K562 (cell line): Measurements from ENCODE around the gene LYRM1. TPM values are rescaled to one million over a fixed set of nuclear protein-coding genes. Genes with fewer than 3 reads are reported as not detected.
"Not testable (repeated sequence)": the region's sequence is repeated elsewhere in the genome, so short reads cannot be mapped to it uniquely, and the experiment has no call there.

Experiments
- ATAC-seq: fragments of 200-7000 bp; cut with Tn5 transposase; 3 replicates; pipeline ENCODE4 v1.9.1; 2020; ENCODE audit warnings: moderate library complexity
- BruUV-seq: library from RNA; stranded (reverse); fragments of 400-500 nt; replicated peaks from 2 replicates; lab custom pipeline; 2021; lab: Mats Ljungman, UMichigan
- CTCF ChIA-PET: fragments of 300-600 bp; formaldehyde crosslinking; extraction: SDS; loops from one replicate; lab custom pipeline; 2021; ENCODE audit warnings: low intra/inter-chr PET ratio; lab: Yijun Ruan, JAX
- POLR2A ChIA-PET: fragments of 300-600, 350-650 bp; sonication (Branson Sonifier 250); formaldehyde crosslinking; extraction: SDS; loops from one replicate; lab custom pipeline; 2021; ENCODE audit warnings: antibody characterized with exemption, inconsistent platforms; lab: Yijun Ruan, JAX
- DNase-seq, 4 experiments: peaks; one replicate each; pipeline versions ENCODE4 v3.0.0 to v3.0.0-alpha.2; 2011 to 2018; ENCODE audit warnings: low spot score in 3 of 4, mixed read lengths in 3 of 4; ENCODE audit errors: extremely low read depth in 1 of 4
- FAIRE-seq: peaks from 2 replicates; lab custom pipeline; 2011; peaks lifted over from hg19 to GRCh38; lab: Jason Lieb, UNC
- H2AFZ ChIP-seq: 2 replicates; pipeline ENCODE4 v1.6.0; 2011; ENCODE audit warnings: low read depth, low read length, control low read depth, inconsistent platforms
- H3K27ac ChIP-seq: fragments of 200-600 bp; 3 replicates; pipeline ENCODE4 v1.8.0; 2011; ENCODE audit warnings: low read depth, mild to moderate bottlenecking, control low read depth, inconsistent platforms, low read length, moderate library complexity, mixed read lengths; ENCODE audit errors: extremely low read depth
- H3K27me3 ChIP-seq, 2 experiments: fragments of 300-600 bp in 1 of 2; 2 replicates in 1 of 2; 3 replicates in 1 of 2; pipeline versions ENCODE4 v1.6.0 to v1.8.0; 2011; ENCODE audit warnings: inconsistent platforms in 2 of 2, low read length in 2 of 2, mild to moderate bottlenecking in 1 of 2, mixed read lengths in 1 of 2, moderate library complexity in 1 of 2; ENCODE audit not compliant: control insufficient read depth in 2 of 2, insufficient read depth in 2 of 2
- H3K36me3 ChIP-seq: fragments of 300-600 bp; 3 replicates; pipeline ENCODE4 v1.8.0; 2011; ENCODE audit warnings: mild to moderate bottlenecking, low read length, inconsistent platforms; ENCODE audit not compliant: control insufficient read depth, insufficient read depth
- H3K4me1 ChIP-seq, 2 experiments: fragments of 200-600 bp in 1 of 2; replicated peaks in 1 of 2; 2 replicates in 1 of 2; 3 replicates in 1 of 2; pipeline versions ENCODE4 v1.5.1 to v1.8.0; 2011; ENCODE audit warnings: inconsistent platforms in 2 of 2, low read length in 2 of 2, mild to moderate bottlenecking in 1 of 2, mixed read lengths in 1 of 2, moderate library complexity in 1 of 2; ENCODE audit not compliant: control insufficient read depth in 2 of 2, insufficient read depth in 2 of 2
- H3K4me2 ChIP-seq: 2 replicates; pipeline ENCODE4 v1.6.1; 2011; ENCODE audit warnings: low read length, control low read depth, inconsistent platforms, mixed read lengths; ENCODE audit not compliant: insufficient read depth
- H3K4me3 ChIP-seq: fragments of 200-600 bp; sonication (generic), shearing (Covaris generic); 2 replicates; pipeline ENCODE4 v1.5.1; 2016; ENCODE audit warnings: control low read depth, inconsistent platforms
- H3K79me2 ChIP-seq: fragments of 200-600 bp; 3 replicates; pipeline ENCODE4 v1.8.0; 2011; ENCODE audit warnings: low read length, inconsistent platforms; ENCODE audit not compliant: control insufficient read depth, insufficient read depth
- H3K9ac ChIP-seq, 2 experiments: 2 replicates each; pipeline versions ENCODE4 v1.6.0 to v1.6.1; 2011; ENCODE audit warnings: low read depth in 2 of 2, low read length in 2 of 2, control low read depth in 1 of 2, inconsistent platforms in 1 of 2, mild to moderate bottlenecking in 1 of 2, mixed read lengths in 1 of 2; ENCODE audit not compliant: insufficient read depth in 1 of 2
- H3K9me1 ChIP-seq: one replicate; pipeline ENCODE4 v1.6.0; 2011; ENCODE audit warnings: inconsistent platforms, mild to moderate bottlenecking, low read length, moderate library complexity; ENCODE audit not compliant: control insufficient read depth, insufficient read depth
- H3K9me3 ChIP-seq: replicated peaks from 2 replicates; pipeline ENCODE4 v1.5.1; 2011; ENCODE audit warnings: low read depth, low read length, inconsistent platforms; ENCODE audit not compliant: control insufficient read depth, insufficient read depth
- H4K20me1 ChIP-seq: replicated peaks from 2 replicates; pipeline ENCODE4 v1.6.1; 2011; ENCODE audit warnings: low read length, inconsistent platforms, mixed read lengths; ENCODE audit not compliant: control insufficient read depth, insufficient read depth
- DMBX1 ChIP-seq: fragments of 250-450 bp; sonication (Bioruptor Pico); IDR thresholded peaks from 2 replicates; pipeline ENCODE4 v1.8.0; 2022; ENCODE audit warnings: inconsistent platforms, mild to moderate bottlenecking, moderate library complexity, borderline replicate concordance
- OTX1 ChIP-seq: fragments of 450-650 bp; formaldehyde crosslinking; IDR thresholded peaks from 2 replicates; pipeline ENCODE4 v1.4.0; 2022; ENCODE audit warnings: mild to moderate bottlenecking
- WGBS: fragments of 100-300 bp; shearing (Covaris generic); methylation state at CpG from one replicate; pipeline ENCODE4 v1.1.6; 2016; ENCODE audit warnings: low coverage, mixed read lengths; ENCODE audit not compliant: insufficient coverage; ENCODE audit errors: missing lambda C conversion rate; 5-methylcytosine and 5-hydroxymethylcytosine counted together
- in situ Hi-C: fragments of 300-500 bp; cut with MboI; formaldehyde crosslinking; loops from 4 replicates; pipeline ENCODE4 v1.15.0; 2018; ENCODE audit warnings: inconsistent platforms, mixed read lengths
- intact Hi-C: fragments of 100-400 bp; cut with micrococcal nuclease; formaldehyde crosslinking; loops from 2 replicates; pipeline ENCODE4 v1.14.2; 2022
- polyA plus RNA-seq, 8 experiments: library from polyadenylated mRNA; depleted of rRNA in 4 of 8; stranded (reverse) in 5 of 8; unstranded in 3 of 8; fragments of >200 nt; fragmentation: Nextera tagmentation in 2 of 8; fragmentation: Illumina TruSeq in 1 of 8; extraction: Ambion mirVana in 2 of 8; extraction: Trizol in 1 of 8; gene quantifications; 2 replicates each; pipeline versions ENCODE4 v1.2.1 to v1.2.3, GENCODE V29; 2011 to 2014; ENCODE audit warnings: inconsistent platforms in 1 of 8, missing spikeins in 1 of 8
- total RNA-seq, 7 experiments: library from RNA; depleted of rRNA in 6 of 7; stranded (reverse); fragments of >200 nt in 6 of 7; fragmentation: Illumina TruSeq in 2 of 7; extraction: Trizol in 2 of 7; gene quantifications; 2 replicates each; pipeline versions ENCODE4 v1.2.1 to v1.2.3, GENCODE V29; 2011 to 2021; ENCODE audit warnings: low replicate concordance in 1 of 7
- TF ChIP-seq, protein P1 (sequence below): fragments of 450-650 bp; formaldehyde crosslinking; IDR thresholded peaks from 2 replicates; pipeline ENCODE4 v1.4.0; 2022; ENCODE audit warnings: missing genetic modification characterization

LYRM1 gene
- total and polyA plus RNA-seq, 9 of the 15 experiments (the other 6 are each of a cell fraction or from before 2014, with no cell fraction given), result 17.5 to 44.1 (median 32.7) TPM

DNA sequence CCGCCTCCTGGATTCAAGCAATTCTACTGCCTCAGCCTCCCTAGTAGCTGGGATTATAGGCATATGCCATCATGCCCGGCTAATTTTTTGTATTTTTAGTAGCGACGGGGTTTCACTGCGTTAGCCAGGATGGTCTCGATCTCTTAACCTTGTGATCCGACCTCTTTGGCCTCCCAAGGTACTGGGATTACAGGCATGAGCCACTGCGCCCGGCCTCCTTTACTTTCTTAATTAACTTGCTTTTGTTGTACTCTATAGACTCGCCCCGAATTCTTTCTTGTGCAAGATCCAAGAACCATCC lies 45.0 kb downstream of the LYRM1 start:
- H3K79me2 ChIP-seq, H3K9ac ChIP-seq, H3K9me1 ChIP-seq, H3K4me3 ChIP-seq, in situ Hi-C loops, ATAC-seq, H3K9me3 ChIP-seq, POLR2A ChIA-PET, H3K4me2 ChIP-seq, DNase-seq, CTCF ChIA-PET, H4K20me1 ChIP-seq, H3K27me3 ChIP-seq, FAIRE-seq: not testable (repeated sequence)
- WGBS, result 77% methylated on average over 11 of the region's 11 CpGs
- Histone ChIP-seq H3K4me1 (peaks cover 12 to 24% of the 10 kb centered on the region in 2 experiments), H2AFZ (0 out of 2 replicates have a peak overlapping the region, but pooled peaks have one; percentile 52)
- TSS peak; percentile 81 for BruUV-seq
- intact Hi-C loops, result loop anchor here (1.0 to 5.0 kb wide), 2 partner anchors 43 to 95 kb away; partner anchors contain the start of genes DCUN1D3 and LYRM1
- TF ChIP-seq OTX1 (CRISPR knock-in tag), result 0 out of 2 replicates have a peak, but pooled peaks have one; percentile 59
- TF ChIP-seq, protein P1, sequence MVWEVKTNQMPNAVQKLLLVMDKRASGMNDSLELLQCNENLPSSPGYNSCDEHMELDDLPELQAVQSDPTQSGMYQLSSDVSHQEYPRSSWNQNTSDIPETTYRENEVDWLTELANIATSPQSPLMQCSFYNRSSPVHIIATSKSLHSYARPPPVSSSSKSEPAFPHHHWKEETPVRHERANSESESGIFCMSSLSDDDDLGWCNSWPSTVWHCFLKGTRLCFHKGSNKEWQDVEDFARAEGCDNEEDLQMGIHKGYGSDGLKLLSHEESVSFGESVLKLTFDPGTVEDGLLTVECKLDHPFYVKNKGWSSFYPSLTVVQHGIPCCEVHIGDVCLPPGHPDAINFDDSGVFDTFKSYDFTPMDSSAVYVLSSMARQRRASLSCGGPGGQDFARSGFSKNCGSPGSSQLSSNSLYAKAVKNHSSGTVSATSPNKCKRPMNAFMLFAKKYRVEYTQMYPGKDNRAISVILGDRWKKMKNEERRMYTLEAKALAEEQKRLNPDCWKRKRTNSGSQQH (CRISPR knock-in tag), result 0 out of 2 replicates have a peak, but pooled peaks have one; percentile 29
- peak; percentile 52; the same call in 1 of the 2 replicates for TF ChIP-seq DMBX1 (CRISPR knock-in tag)
- TF ChIP-seq, all 486 proteins: peak for 3; not testable (repeated sequence) for 483
- H3K36me3 ChIP-seq, result not testable (repeated sequence)
- H3K27ac ChIP-seq, result peak overlapping the region; percentile 81
